ENCODE results near the gene SUGCT.
A peak's percentile ranks its signal among the peaks of the same experiment; 100 is the strongest.
"Not testable (repeated sequence)": the region's sequence is repeated elsewhere in the genome, so short reads cannot be mapped to it uniquely, and the experiment has no call there.

SUGCT gene

GRCh38 chr7:40572810-40573465 is 438.1 kb downstream of the SUGCT start:
- no peak for DNase-seq (ENCODE audit: low spot score)

- DNase-seq (ENCODE audit: low spot score): no peak
These were observed 444.6 kb downstream of the SUGCT start for GRCh38 chr7:40579401-40579800.

GRCh38 chr7:40580776-40581175 is 446.0 kb downstream of the SUGCT start:
- DNase-seq (ENCODE audit: low spot score): no peak

DNA sequence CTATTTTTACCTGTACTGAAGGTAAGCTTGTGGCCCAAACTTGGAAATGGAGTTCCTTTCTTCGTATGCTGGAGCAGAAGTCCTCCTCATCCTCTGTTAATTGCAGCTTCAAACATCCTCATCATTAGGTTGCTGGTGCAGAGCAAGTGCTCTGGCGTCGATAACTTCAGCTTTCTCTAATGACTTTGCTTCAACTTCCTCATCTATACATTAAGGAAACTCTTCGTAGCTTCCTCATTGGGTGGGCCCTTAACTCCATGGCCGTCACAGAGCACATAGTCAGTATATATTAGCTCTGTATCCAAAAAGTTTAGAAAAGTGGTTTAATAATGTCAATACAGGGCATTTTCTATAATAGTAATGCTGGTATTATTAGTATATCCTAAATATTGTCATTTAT is 447.7 kb downstream of the SUGCT start:
- no peak for DNase-seq (ENCODE audit: low spot score)

- no peak for DNase-seq (ENCODE audit: low spot score)
These were observed 449.1 kb downstream of the SUGCT start for GRCh38 chr7:40583667-40584444.

GRCh38 chr7:40584667-40585433 is 450.0 kb downstream of the SUGCT start:
- DNase-seq (ENCODE audit: low spot score): no peak

DNA sequence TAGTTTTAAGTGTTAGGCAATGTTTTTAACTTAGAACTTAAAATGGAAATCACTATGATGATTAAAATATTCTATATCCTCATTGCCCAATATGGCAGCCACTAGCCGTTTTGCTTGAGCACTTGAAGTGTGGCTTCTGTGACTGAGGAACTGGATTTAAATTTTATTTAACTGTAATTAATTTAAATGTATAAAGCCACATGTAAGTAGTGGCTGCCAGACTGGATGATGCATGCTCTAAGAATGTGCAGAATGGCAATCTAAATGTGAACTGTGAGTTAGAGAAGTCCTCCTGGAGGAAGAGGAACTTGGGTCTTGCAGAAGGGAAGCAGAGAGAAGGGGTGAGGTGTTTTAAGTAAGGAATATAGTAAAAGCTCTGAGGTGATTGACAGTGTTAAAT is 451.4 kb downstream of the SUGCT start:
- no peak for DNase-seq (ENCODE audit: low spot score)

DNA sequence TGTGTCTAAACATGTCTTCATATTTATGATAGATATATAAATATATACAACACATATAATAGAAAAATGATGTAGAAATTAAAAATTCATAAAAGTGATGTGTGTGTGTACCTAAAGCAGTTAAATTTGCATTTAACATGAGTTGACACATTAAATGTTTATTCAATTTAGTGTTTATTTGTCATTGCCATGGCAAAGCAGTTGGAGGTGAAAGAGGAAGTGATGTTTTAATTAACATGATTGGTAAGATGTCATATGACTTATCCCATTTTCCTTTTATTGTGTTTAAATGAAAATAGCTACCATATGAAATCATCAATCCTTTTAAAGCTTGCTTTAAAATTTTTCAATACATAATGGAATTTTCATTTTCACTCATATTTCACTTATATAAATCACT is 452.6 kb downstream of the SUGCT start:
- no peak for DNase-seq (ENCODE audit: low spot score)

DNA sequence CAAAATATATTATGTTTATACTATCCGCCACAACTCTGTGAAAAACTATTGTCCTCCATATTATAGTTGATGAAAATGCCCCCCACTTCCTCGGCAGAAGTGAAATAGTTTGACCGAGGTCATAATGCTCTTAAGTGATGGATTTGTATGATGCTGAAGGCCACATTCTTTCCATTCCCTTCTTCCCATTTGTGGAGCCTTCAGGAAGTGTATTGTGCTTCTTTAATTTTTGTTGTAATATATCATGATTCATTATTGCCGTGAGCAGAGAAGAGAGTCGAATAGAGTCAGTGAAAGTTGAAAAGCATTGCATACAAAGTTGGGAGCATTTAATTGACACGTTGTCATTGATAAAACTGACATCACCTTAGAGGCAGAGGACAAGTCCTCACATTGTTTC is 460.3 kb downstream of the SUGCT start:
- no peak for DNase-seq (ENCODE audit: low spot score)

DNA sequence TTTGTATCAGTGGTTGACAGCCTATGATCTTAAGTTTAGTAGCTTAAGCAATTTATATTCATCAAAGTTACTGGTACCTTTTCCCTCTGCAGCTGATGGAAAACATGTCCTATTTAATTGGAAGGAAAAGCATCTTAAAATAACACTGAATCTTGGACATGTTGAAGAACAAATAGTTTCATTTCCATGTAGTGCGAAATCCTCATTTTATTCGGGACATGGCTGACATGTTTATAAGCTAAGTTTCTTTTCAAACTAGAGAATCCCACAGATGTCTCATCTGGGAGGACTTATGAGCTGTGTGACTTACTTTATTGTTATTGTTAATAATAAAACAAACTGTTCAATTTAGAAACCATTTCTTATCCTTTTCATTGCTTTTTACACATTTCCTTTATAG is 461.0 kb downstream of the SUGCT start:
- no peak for DNase-seq (ENCODE audit: low spot score)

DNA sequence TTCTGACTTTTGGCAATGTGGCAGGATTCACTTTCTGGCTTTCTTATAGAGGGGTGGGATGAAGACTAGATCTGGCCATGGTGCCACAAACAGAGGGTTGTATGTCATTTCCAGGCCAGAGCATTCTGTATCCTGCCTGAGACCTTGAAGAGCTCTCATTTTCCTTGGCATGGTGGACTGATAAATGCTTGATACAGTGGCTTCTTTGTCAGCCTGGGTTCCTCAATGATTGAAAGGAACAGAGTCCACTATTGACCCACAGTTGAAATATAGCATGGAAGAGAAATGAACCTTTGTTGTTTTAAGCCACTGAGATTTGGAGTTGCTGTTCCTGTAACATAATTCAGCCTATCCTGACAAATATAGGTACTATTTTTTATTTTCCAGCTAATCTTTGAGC is 462.7 kb downstream of the SUGCT start:
- DNase-seq (ENCODE audit: low spot score): peak; percentile 18

GRCh38 chr7:40598915-40599314 is 464.1 kb downstream of the SUGCT start:
- no peak for DNase-seq (ENCODE audit: low spot score)

DNA sequence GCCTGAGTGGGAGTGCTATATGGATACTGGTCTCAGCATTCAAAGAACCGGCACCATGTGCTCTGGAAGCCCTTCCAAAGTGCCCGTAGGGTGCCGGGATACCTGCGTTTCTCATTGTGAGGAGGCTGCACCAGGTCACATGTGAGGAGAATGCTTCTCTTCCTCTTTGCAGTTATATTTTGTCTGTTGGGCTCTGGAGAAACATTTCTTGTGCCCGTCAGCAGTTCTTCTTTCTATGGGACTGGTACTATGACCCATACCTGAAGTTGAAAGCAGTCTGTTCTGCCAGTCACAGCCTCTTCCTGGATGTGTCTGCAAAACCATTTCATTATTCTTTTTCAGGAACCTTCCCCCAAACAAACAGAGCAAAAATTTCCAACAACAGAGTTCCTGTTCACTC is 465.0 kb downstream of the SUGCT start:
- DNase-seq (ENCODE audit: low spot score): no peak

GRCh38 chr7:40602351-40602750 is 467.5 kb downstream of the SUGCT start:
- DNase-seq (ENCODE audit: low spot score): not testable (repeated sequence)

GRCh38 chr7:40604601-40605438 is 470.0 kb downstream of the SUGCT start:
- DNase-seq (ENCODE audit: low spot score): peak; percentile 27

- DNase-seq (ENCODE audit: low spot score): no peak
These were observed 473.7 kb downstream of the SUGCT start for GRCh38 chr7:40608321-40609075.

DNA sequence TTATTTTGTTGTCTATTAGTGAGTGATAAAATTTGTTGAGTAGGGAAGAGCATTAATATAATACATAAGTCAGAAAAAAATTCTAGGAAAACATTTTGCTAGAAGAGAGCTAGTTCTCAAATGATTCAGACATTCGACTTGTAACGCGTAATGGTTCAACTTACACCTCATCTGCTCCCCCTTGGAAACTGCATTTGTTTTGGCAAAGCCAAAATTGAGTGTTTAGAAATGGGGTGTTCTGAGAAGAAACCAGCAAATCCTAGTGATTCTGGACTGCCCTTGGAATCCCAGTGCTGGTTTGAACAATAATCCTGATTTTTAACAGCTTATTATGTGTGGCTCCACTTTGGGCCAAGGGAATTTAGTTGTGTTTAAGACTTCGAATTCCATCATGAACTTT is 475.7 kb downstream of the SUGCT start:
- no peak for DNase-seq (ENCODE audit: low spot score)

- DNase-seq (ENCODE audit: low spot score): no peak
These were observed 476.5 kb downstream of the SUGCT start for GRCh38 chr7:40611095-40611871.

- DNase-seq (ENCODE audit: low spot score): no peak
These were observed 477.5 kb downstream of the SUGCT start for GRCh38 chr7:40612298-40612697.

DNA sequence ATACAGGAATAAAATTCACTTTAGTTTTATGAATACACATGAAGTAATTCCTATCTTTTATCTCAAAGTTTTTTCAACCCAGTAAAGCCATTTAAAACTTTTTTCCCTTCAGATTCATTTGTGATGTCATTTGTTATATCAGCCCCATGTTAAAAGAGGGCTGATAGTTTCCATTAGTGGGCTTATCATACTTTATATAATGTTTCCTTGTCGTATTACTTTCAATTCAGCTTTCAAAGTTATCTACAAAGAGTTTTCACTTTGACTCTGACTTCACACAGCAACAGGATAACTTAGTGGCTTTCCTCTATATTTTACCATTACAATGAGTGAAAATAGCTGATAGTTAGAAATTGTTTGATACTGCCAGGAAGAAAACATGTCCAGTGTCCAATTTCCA is 484.8 kb downstream of the SUGCT start:
- DNase-seq (ENCODE audit: low spot score): no peak

DNA sequence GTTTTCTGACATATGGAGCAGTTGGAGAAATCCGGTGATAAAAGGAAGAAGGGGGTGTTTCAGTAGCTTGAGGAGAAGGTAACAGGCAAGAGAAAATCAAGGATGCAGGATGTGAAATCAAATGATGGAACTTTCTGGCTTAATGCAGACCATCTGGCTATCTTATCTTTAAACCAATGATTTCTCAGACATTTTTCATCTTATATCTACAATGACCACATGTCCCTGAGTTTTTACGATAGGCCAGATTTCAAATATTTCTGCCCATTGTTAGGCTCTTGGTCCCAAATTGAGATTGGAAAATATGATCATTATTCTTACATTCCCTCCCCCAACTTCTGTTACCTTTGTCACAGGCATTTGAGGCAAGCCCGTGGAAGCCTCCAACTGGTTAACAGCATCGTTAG is 486.8 kb downstream of the SUGCT start:
- no peak for DNase-seq (ENCODE audit: low spot score)
